Calu3 (cell line): Measurements from ENCODE around the gene HSFX4. TPM values are rescaled to one million over a fixed set of nuclear protein-coding genes. Genes with fewer than 3 reads are reported as not detected.

Experiments
- BruUV-seq: library from RNA; stranded (reverse); fragments of 400-500 nt; replicated peaks from 2 replicates; lab custom pipeline; 2021; lab: Mats Ljungman, UMichigan
- CTCF ChIA-PET: fragments of 300-600 bp; sonication (Branson Sonifier 250); formaldehyde crosslinking; loops from one replicate; lab custom pipeline; 2022; ENCODE audit warnings: antibody characterized with exemption; lab: Charles Lee
- DNase-seq: peaks from one replicate; pipeline ENCODE4 v3.0.0; 2022
- H3K27ac Mint-ChIP-seq: one replicate; pipeline ENCODE4 v1.8.0; 2022; ENCODE audit warnings: mixed read lengths; ENCODE audit not compliant: unreplicated experiment
- H3K27me3 Mint-ChIP-seq: one replicate; pipeline ENCODE4 v1.8.0; 2022; ENCODE audit warnings: mixed read lengths; ENCODE audit not compliant: unreplicated experiment
- H3K36me3 Mint-ChIP-seq: one replicate; pipeline ENCODE4 v1.8.0; 2022; ENCODE audit warnings: mild to moderate bottlenecking, moderate library complexity, mixed read lengths; ENCODE audit not compliant: insufficient read depth, unreplicated experiment
- H3K4me1 Mint-ChIP-seq: one replicate; pipeline ENCODE4 v1.8.0; 2022; ENCODE audit warnings: mild to moderate bottlenecking, low read depth, mixed read lengths; ENCODE audit not compliant: unreplicated experiment
- H3K4me3 Mint-ChIP-seq: one replicate; pipeline ENCODE4 v1.8.0; 2022; ENCODE audit warnings: mild to moderate bottlenecking, low read depth, moderate library complexity, mixed read lengths; ENCODE audit not compliant: unreplicated experiment
- H3K9me3 Mint-ChIP-seq: one replicate; pipeline ENCODE4 v1.8.0; 2022; ENCODE audit warnings: low read depth, mixed read lengths; ENCODE audit not compliant: unreplicated experiment
- intact Hi-C: fragments of 100-400 bp; cut with micrococcal nuclease; formaldehyde crosslinking; loops from one replicate; pipeline ENCODE4 v1.10.0; 2022; ENCODE audit not compliant: unreplicated experiment
- total RNA-seq: library from RNA; stranded (reverse); gene quantifications from 2 replicates; pipeline ENCODE4 v1.2.3, GENCODE V29; 2022
- TF ChIP-seq, protein P1 (sequence below): fragments of 200-600 bp; IDR thresholded peaks from one replicate; pipeline ENCODE4 v1.8.0; 2022; ENCODE audit warnings: antibody characterized with exemption; ENCODE audit not compliant: unreplicated experiment

The HSFX4 gene
- total RNA-seq, 1 experiment from 2014 or later = not detected

GRCh38 chrX:149908308-149908707 is 21.1 kb upstream of the HSFX4 start:
- H3K36me3 Mint-ChIP-seq = no peaks in the 10 kb centered on the region
- no peaks in the 10 kb centered on the region for H3K27me3 Mint-ChIP-seq
- intact Hi-C loops = no loop called here
- no peaks in the 10 kb centered on the region for H3K4me1 Mint-ChIP-seq
- no peak overlapping the region for H3K27ac Mint-ChIP-seq
- CTCF ChIA-PET = no interaction called here
- H3K4me3 Mint-ChIP-seq = no peak overlapping the region
- H3K9me3 Mint-ChIP-seq = no peaks in the 10 kb centered on the region
- no TSS peak for BruUV-seq
- TF ChIP-seq, protein P1, sequence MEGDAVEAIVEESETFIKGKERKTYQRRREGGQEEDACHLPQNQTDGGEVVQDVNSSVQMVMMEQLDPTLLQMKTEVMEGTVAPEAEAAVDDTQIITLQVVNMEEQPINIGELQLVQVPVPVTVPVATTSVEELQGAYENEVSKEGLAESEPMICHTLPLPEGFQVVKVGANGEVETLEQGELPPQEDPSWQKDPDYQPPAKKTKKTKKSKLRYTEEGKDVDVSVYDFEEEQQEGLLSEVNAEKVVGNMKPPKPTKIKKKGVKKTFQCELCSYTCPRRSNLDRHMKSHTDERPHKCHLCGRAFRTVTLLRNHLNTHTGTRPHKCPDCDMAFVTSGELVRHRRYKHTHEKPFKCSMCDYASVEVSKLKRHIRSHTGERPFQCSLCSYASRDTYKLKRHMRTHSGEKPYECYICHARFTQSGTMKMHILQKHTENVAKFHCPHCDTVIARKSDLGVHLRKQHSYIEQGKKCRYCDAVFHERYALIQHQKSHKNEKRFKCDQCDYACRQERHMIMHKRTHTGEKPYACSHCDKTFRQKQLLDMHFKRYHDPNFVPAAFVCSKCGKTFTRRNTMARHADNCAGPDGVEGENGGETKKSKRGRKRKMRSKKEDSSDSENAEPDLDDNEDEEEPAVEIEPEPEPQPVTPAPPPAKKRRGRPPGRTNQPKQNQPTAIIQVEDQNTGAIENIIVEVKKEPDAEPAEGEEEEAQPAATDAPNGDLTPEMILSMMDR = no peak
- no peak for DNase-seq

- intact Hi-C loops = no loop called here
- CTCF ChIA-PET = no interaction called here
Observed at GRCh38 chrX:149908727-149909126, 20.6 kb upstream of the HSFX4 start.

DNA sequence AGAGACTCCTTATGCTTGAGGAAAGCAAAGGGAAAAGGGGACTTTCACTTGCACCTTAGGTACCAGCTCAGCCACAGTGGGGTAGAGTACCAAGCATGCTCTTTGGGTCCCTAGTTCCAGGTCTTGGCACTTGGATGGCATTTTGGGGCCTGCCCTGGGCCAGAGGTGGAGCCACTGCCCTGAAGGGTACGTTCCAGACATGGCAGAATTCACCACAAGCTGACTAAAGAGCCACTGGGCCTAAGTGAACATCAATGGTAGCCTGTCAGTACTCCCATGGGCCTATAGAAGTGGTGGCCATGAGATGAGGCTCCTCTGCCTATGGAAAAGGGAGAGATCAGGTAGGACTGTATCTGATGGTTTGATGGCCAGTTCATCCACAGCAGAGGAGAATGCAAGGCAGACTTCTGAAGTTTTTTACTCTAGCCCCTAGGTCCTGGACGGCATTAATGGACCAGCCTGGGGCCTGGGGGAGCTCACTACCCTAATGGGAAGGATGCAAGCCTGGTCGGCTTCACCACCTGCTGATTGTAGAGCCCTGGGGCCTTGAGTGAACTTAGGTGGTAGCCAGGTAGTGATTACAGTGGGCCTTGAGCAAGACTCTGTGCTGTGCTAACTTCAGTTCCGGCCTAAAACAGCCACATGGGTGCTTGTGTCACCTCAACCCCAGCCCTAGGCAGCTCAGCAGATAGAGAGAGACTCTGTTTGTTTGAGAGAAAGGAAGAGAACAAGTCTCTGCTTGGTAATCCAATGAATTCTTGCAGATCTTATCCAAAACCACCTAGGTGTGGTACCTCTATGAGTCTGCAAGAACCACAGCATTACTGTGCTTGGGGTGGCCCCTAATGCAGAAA is 19.8 kb upstream of the HSFX4 start:
- no peaks in the 10 kb centered on the region for H3K4me1 Mint-ChIP-seq
- BruUV-seq = no TSS peak
- H3K9me3 Mint-ChIP-seq = no peaks in the 10 kb centered on the region
- H3K27ac Mint-ChIP-seq = no peak overlapping the region
- intact Hi-C loops = no loop called here
- H3K27me3 Mint-ChIP-seq = no peaks in the 10 kb centered on the region
- TF ChIP-seq, protein P1 = no peak
- no peak for DNase-seq
- CTCF ChIA-PET = no interaction called here
- H3K4me3 Mint-ChIP-seq = no peak overlapping the region
- no peaks in the 10 kb centered on the region for H3K36me3 Mint-ChIP-seq

More at GRCh38 chrX:149908727-149909126, 20.6 kb upstream of the HSFX4 start:
- Mint-ChIP-seq H3K4me3 (no peak overlapping the region), H3K4me1 (no peaks in the 10 kb centered on the region), H3K27ac (no peak overlapping the region), H3K9me3 (no peaks in the 10 kb centered on the region), H3K27me3 (no peaks in the 10 kb centered on the region), H3K36me3 (no peaks in the 10 kb centered on the region)
- DNase-seq = no peak
- TF ChIP-seq, protein P1 = no peak
- BruUV-seq = no TSS peak

GRCh38 chrX:149910178-149910695 is 19.1 kb upstream of the HSFX4 start:
- intact Hi-C loops = no loop called here
- H3K27me3 Mint-ChIP-seq = no peaks in the 10 kb centered on the region
- BruUV-seq = no TSS peak
- H3K4me3 Mint-ChIP-seq = no peak overlapping the region
- CTCF ChIA-PET = no interaction called here
- no peaks in the 10 kb centered on the region for H3K36me3 Mint-ChIP-seq
- H3K4me1 Mint-ChIP-seq = no peaks in the 10 kb centered on the region
- H3K27ac Mint-ChIP-seq = no peak overlapping the region
- no peak for DNase-seq
- H3K9me3 Mint-ChIP-seq = no peaks in the 10 kb centered on the region
- TF ChIP-seq, protein P1 = no peak
